HG03139 (cell line): ENCODE data around the gene FUNDC2.
A peak's percentile ranks its signal among the peaks of the same experiment; 100 is the strongest.

ENCODE experiments used
- ATAC-seq: cut with Tn5 transposase; IDR thresholded peaks from one replicate; pipeline ENCODE4 v1.9.1; 2021; ENCODE audit not compliant: unreplicated experiment

Gene FUNDC2

DNA sequence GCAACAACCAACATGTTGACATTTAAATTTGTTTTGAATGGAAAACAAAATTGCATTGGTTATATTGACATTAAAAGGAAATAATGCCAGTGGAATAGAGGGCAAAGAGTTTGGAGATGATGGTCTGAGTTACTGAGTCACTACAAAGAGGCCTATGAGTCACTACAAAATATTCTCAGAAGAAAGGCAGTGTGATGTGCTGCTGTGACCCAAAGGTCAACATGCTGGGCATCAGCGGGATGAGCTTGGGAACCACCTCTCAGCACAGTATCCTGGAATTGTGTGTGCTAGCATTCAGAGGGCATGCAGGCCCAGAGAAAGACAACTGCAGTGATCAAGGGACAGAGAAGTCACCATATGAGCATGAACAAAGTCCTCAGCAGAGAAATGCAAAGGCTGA is 41.5 kb downstream of the FUNDC2 start:
- no peak for ATAC-seq

DNA sequence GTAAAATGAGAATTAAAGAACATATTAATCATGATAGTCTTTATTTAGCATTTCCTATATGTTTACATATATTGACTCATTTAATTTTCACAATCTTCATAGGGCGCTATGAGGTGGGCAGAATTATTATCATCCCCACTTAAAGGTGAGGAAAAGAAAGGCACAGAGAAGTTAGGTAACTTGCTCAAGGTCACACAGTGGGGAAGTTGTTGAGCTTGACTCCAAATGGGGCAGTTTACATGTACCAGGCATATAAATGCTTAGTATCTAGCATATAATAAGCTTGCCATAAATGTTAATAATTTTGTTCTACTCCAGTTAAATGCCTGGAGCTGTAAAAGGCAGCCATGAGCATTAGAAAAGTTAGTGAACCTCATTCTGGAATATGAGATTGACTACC is 42.8 kb downstream of the FUNDC2 start:
- no peak for ATAC-seq

DNA sequence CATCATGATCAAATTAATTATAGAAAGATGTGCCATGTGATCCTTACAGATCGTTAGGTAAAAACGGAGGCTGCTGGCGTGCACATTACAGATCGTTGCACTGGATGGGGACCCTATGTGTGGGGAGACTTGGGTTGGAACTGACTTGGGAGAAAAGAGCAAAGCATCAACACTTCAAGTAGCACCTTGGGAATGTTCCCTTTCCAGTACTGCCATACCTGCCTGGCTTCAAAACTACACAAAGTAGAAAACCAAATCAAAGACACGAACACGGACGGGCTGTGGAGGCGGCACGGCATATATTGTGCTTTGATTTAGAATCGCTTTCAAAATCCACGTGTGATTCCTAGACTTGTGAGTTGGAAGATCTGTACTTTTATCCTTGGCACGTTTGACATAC is 43.4 kb downstream of the FUNDC2 start:
- no peak for ATAC-seq

DNA sequence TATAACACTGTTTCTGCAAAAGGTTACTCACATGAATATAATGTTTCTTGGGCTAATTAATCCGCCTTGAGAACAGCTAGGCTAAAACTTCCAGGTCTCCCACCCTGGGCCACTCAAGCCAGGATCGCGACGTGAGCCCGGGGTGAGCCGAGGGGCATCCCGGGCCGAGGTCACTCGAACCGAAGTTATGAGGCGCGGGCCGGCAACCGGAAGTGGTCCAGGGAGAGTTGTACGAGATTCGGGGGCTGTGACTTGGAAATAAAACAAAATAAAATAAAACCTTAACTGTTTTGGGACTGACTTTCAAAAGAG is 44.0 kb downstream of the FUNDC2 start:
- ATAC-seq, result peak; percentile 9

GRCh38 chrX:155070975-155071693 is 44.5 kb downstream of the FUNDC2 start, which contains the start of the genes BRCC3, CMC4 and MTCP1:
BRCC3 (plus strand) TSS chrX:155071508; CDS start chrX:155071528, 20 bp downstream.
CMC4 (minus strand) TSS chrX:155071136; CDS start chrX:155064023, 7,113 bp downstream.
MTCP1 (minus strand) TSS chrX:155071136; CDS start chrX:155066010, 5,126 bp downstream.
- ATAC-seq, result peak; percentile 87

DNA sequence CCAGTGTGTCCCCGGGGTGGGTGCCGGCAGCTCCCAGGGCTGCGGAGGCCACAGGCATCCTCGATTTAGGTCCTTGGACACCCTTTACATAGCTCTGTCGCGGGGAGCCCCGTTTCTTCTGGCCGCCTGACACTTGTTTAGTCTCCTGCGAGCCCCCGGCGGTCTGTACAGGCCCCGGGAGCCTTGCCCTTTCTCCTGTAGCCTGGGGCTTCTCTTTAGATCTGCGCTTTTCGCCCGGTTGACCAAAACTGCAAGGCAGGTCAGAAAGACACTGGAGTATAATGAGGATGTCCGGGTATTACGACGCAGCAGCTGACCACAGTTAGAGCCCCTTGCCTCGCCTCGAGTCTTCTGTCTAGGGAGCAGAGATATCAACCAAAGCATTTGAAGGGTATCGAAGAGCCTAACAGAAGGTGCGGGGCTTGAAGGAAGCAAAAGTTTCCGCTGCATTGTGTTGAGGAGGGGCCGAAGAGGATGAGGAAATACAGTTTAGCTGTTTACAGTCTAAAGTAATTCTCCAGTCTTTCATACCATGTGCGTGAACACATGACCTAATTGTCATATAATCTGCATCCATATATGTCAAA is 45.1 kb downstream of the FUNDC2 start:
- no peak for ATAC-seq

DNA sequence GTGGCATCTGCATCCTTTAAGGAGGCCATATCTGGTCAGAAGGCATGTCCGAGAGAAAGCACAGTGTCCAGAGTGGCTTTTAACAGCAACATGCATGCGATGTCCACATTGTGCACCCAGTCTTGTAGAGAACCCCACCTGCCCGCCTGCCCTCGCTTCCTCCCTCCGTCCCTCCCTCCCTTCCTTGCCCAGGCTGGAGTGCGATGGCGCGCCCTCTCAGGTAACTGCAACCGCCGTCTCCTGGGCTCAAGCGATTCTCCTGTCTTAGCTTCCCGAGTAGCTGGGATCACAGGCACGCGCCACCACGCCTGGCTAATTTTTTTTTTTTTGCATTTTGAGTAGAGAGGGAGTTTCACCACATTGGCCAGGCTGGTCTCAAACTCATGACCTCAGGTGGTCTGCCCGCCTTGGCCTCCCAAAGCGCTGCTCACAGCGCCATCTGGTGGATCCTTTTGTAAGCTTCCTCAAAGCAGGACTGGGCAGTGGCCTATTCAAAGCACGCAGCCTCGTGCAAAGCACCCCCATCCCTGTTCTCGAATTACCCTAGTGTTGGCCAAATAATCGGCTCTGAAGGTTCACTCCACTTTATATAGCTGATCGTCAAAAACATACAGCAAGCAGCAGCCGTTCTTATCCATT is 59.7 kb downstream of the FUNDC2 start:
- no peak for ATAC-seq

DNA sequence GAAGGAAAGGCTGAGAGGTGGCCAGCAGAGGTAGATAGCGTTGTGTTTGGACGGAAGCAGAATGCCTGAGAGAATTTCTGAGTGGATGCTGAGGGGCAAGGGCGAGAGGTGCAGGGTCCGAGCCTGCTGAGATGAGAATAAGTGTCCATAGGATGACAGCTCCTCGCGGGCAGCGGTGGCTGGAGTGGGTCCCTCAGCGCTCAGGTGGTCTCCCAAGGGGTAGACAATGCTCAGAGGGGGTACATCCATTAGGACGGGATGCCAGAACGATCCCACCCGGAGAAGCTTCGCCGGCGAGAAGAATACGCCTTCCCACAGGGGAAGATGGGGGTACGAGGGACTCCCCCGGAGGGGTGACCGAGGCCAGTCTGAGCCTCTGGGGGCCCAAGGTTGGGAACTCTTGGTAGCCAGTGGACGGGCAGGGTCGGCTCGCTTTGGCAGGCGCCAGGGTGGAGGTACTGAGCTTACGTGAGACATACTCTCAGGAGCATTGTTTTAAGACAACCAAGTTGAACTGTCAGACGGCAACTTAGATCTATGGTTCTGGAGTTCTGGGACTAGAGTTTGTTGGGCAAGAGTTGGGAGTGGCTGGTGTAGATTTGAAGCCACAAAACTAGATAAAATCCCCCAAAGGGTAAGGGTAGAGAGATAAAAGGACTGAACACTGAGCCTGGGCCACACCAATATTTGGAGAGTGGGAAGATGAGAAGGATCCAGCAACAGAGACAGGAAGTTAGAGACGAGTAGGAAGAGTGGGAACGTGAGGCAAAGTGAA is 60.5 kb downstream of the FUNDC2 start:
- no peak for ATAC-seq

GRCh38 chrX:155094468-155095061 is 67.9 kb downstream of the FUNDC2 start:
- ATAC-seq, result no peak

DNA sequence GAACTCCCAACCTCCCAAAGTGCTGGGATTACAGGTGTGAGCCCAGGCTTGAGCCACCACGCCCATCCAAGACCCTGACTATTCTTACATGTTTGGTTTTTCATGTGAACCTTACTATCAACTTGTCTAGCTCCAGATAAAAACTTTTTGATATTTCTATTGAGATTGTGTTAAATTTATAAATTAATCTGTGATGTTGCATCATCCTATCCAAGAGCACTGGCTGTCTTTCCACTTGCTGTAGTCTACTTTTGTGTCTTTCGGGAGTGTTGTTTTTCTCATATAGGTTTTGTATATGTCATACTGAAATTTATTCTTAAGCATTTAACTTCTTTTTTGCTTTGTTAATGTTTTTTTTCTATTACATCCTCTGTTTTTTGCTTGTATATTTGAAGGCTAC is 79.3 kb downstream of the FUNDC2 start:
- ATAC-seq, result no peak

GRCh38 chrX:155108427-155108826 is 81.8 kb downstream of the FUNDC2 start:
- no peak for ATAC-seq
